Gastroesophageal sphincter (tissue), 3 donors: ENCODE results near the gene RRBP1.

Experiments
- CTCF ChIP-seq, 4 experiments: fragments of 200-600 bp in 2 of 4; fragments of 450-650 bp in 2 of 4; sonication (generic) in 1 of 4; IDR thresholded peaks; one replicate each; pipeline ENCODE4 v1.5.1; 2017 to 2019; ENCODE audit warnings: antibody characterized with exemption in 4 of 4, mild to moderate bottlenecking in 2 of 4, moderate library complexity in 2 of 4
- EP300 ChIP-seq: sonication (generic); formaldehyde crosslinking; IDR thresholded peaks from one replicate; pipeline ENCODE4 v1.6.1; 2017; ENCODE audit warnings: antibody characterized with exemption, mild to moderate bottlenecking

- TF ChIP-seq EP300 (no peak), CTCF (IDR thresholded peaks at IDR 0.05) (no peak)
Measured at GRCh38 chr20:17655286-17655651, 26.8 kb downstream of the RRBP1 start.
